ENCODE results near the gene DHX35.
"Not testable (repeated sequence)": the region's sequence is repeated elsewhere in the genome, so short reads cannot be mapped to it uniquely, and the experiment has no call there.

Gene DHX35

GRCh38 chr20:38941726-38942389 lies 20.3 kb upstream of the DHX35 start:
- DNase-seq = no peak

GRCh38 chr20:38945012-38945411 lies 17.1 kb upstream of the DHX35 start:
- DNase-seq = no peak

GRCh38 chr20:38946836-38947235 lies 15.3 kb upstream of the DHX35 start:
- no peak for DNase-seq

- DNase-seq = no peak
Observed at GRCh38 chr20:38947931-38948362, 14.2 kb upstream of the DHX35 start.

GRCh38 chr20:38950254-38950653 lies 11.9 kb upstream of the DHX35 start:
- DNase-seq = no peak

GRCh38 chr20:38951611-38952010 lies 10.5 kb upstream of the DHX35 start:
- DNase-seq = no peak

- no peak for DNase-seq
Observed at GRCh38 chr20:38952153-38952552, 10.0 kb upstream of the DHX35 start.

- DNase-seq = no peak
Observed at GRCh38 chr20:38953630-38954340, 8.4 kb upstream of the DHX35 start.

GRCh38 chr20:38957235-38957876 lies 4.8 kb upstream of the DHX35 start:
- DNase-seq = no peak

- DNase-seq = no peak
Observed at GRCh38 chr20:38957915-38958485, 4.1 kb upstream of the DHX35 start.

- not testable (repeated sequence) for DNase-seq
Observed at GRCh38 chr20:38960187-38960687, 1.9 kb upstream of the DHX35 start.

- DNase-seq = no peak
Observed at GRCh38 chr20:38961530-38962043, 557 bp upstream of the DHX35 start.

GRCh38 chr20:38962928-38963401 lies 821 bp downstream of the DHX35 start:
- DNase-seq = no peak

GRCh38 chr20:38963745-38964144 lies 1.6 kb downstream of the DHX35 start:
- DNase-seq = no peak

- no peak for DNase-seq
Observed at GRCh38 chr20:38965264-38965663, 3.1 kb downstream of the DHX35 start.

- DNase-seq = no peak
Observed at GRCh38 chr20:38968090-38968489, 5.9 kb downstream of the DHX35 start.

GRCh38 chr20:38969708-38970107 lies 7.6 kb downstream of the DHX35 start:
- DNase-seq = no peak

- no peak for DNase-seq
Observed at GRCh38 chr20:38970302-38970701, 8.2 kb downstream of the DHX35 start.

- DNase-seq = no peak
Observed at GRCh38 chr20:38973107-38973506, 11.0 kb downstream of the DHX35 start.

- no peak for DNase-seq
Observed at GRCh38 chr20:38973645-38974044, 11.5 kb downstream of the DHX35 start.

- DNase-seq = no peak
Observed at GRCh38 chr20:38975539-38976120, 13.5 kb downstream of the DHX35 start.

- DNase-seq = no peak
Observed at GRCh38 chr20:38979434-38979833, 17.3 kb downstream of the DHX35 start.

- DNase-seq = no peak
Observed at GRCh38 chr20:38979842-38980241, 17.7 kb downstream of the DHX35 start.

Data from NCI-H526 treated with DMSO at 0.1 percent for 48 hours (cell line).